IMR-90 (cell line): Measurements from ENCODE around the gene TTC7B. TPM values are rescaled to one million over a fixed set of nuclear protein-coding genes. Genes with fewer than 3 reads are reported as not detected.

Experiments
- ATAC-seq: fragments of 200-7000 bp; cut with Tn5 transposase; 2 replicates; pipeline ENCODE4 v1.9.1; 2020; ENCODE audit warnings: low read depth, mild to moderate bottlenecking, moderate library complexity
- BruUV-seq: library from RNA; stranded (reverse); fragments of 400-500 nt; replicated peaks from 2 replicates; lab custom pipeline; 2021; lab: Mats Ljungman, UMichigan
- CTCF ChIA-PET: fragments of 300-600 bp; formaldehyde crosslinking; extraction: SDS; loops from one replicate; lab custom pipeline; 2021; ENCODE audit warnings: antibody characterized with exemption; lab: Yijun Ruan, JAX
- POLR2A ChIA-PET: fragments of 300-600 bp; sonication (Branson Sonifier 250); formaldehyde crosslinking; loops from one replicate; lab custom pipeline; 2022; ENCODE audit warnings: antibody characterized with exemption; ENCODE audit not compliant: unreplicated experiment; lab: Charles Lee
- DNase-seq: peaks from one replicate; pipeline ENCODE4 v3.0.0; 2013
- H2AFZ ChIP-seq: replicated peaks from 2 replicates; pipeline ENCODE3; 2013; ENCODE audit warnings: low read length, mild to moderate bottlenecking; ENCODE audit not compliant: poor library complexity
- H2AK5ac ChIP-seq: 2 replicates; pipeline ENCODE4 v1.6.1; 2013; ENCODE audit warnings: low read depth, low read length, inconsistent platforms
- H2AK9ac ChIP-seq: replicated peaks from 2 replicates; pipeline ENCODE3; 2013; ENCODE audit warnings: mild to moderate bottlenecking, low read depth, low read length, moderate library complexity; ENCODE audit not compliant: poor library complexity
- H2BK120ac ChIP-seq: 2 replicates; pipeline ENCODE4 v1.6.1; 2013; ENCODE audit warnings: low read depth, low read length, inconsistent platforms
- H2BK15ac ChIP-seq: 3 replicates; pipeline ENCODE4 v1.6.1; 2013; ENCODE audit warnings: low read depth, low read length, inconsistent platforms
- H2BK20ac ChIP-seq: 2 replicates; pipeline ENCODE4 v1.6.1; 2013; ENCODE audit warnings: low read depth, mild to moderate bottlenecking, inconsistent platforms, low read length, moderate library complexity
- H2BK5ac ChIP-seq: 2 replicates; pipeline ENCODE4 v1.6.1; 2013; ENCODE audit warnings: mild to moderate bottlenecking, low read depth, low read length, inconsistent platforms; ENCODE audit not compliant: poor library complexity, severe bottlenecking
- H3K14ac ChIP-seq: replicated peaks from 2 replicates; pipeline ENCODE4 v1.6.1; 2013; ENCODE audit warnings: low read depth, low read length, inconsistent platforms
- H3K18ac ChIP-seq: 2 replicates; pipeline ENCODE4 v1.6.1; 2013; ENCODE audit warnings: low read depth, low read length, control low read depth
- H3K23ac ChIP-seq: 2 replicates; pipeline ENCODE4 v1.6.1; 2013; ENCODE audit warnings: low read depth, low read length, inconsistent platforms
- H3K27ac ChIP-seq: 2 replicates; pipeline ENCODE4 v1.5.1; 2013; ENCODE audit warnings: mild to moderate bottlenecking, control low read depth, low read length; ENCODE audit not compliant: insufficient read depth
- H3K27me3 ChIP-seq: 2 replicates; pipeline ENCODE4 v1.6.1; 2013; ENCODE audit warnings: low read length; ENCODE audit not compliant: control insufficient read depth, insufficient read depth
- H3K36me3 ChIP-seq: 2 replicates; pipeline ENCODE4 v1.6.1; 2013; ENCODE audit warnings: low read length, mixed read lengths; ENCODE audit not compliant: control insufficient read depth, insufficient read depth
- H3K4ac ChIP-seq: 2 replicates; pipeline ENCODE4 v1.6.1; 2013; ENCODE audit warnings: low read depth, low read length, inconsistent platforms
- H3K4me1 ChIP-seq: 2 replicates; pipeline ENCODE4 v1.6.1; 2013; ENCODE audit warnings: low read length, mixed read lengths; ENCODE audit not compliant: control insufficient read depth, insufficient read depth
- H3K4me2 ChIP-seq: 2 replicates; pipeline ENCODE4 v1.6.1; 2013; ENCODE audit warnings: low read depth, mild to moderate bottlenecking, control low read depth, low read length, moderate library complexity
- H3K4me3 ChIP-seq: 2 replicates; pipeline ENCODE4 v1.5.1; 2013; ENCODE audit warnings: low read depth, mild to moderate bottlenecking, control low read depth, low read length, moderate library complexity; ENCODE audit not compliant: insufficient read depth
- H3K56ac ChIP-seq: 2 replicates; pipeline ENCODE4 v1.6.1; 2013; ENCODE audit warnings: low read length, inconsistent platforms; ENCODE audit not compliant: insufficient read depth; ENCODE audit errors: extremely low read depth
- H3K79me1 ChIP-seq, 2 experiments: 2 replicates each; pipeline ENCODE4 v1.6.1; 2013; ENCODE audit warnings: low read length in 2 of 2, inconsistent platforms in 1 of 2, low read depth in 1 of 2
- H3K9ac ChIP-seq: 2 replicates; pipeline ENCODE4 v1.6.1; 2013; ENCODE audit warnings: low read depth, low read length, control low read depth
- H3K9me1 ChIP-seq: 2 replicates; pipeline ENCODE4 v1.6.1; 2013; ENCODE audit warnings: low read length, inconsistent platforms; ENCODE audit not compliant: insufficient read depth
- H3K9me3 ChIP-seq: 2 replicates; pipeline ENCODE4 v1.6.1; 2013; ENCODE audit warnings: low read length; ENCODE audit not compliant: control insufficient read depth, insufficient read depth
- H4K20me1 ChIP-seq: 2 replicates; pipeline ENCODE4 v1.6.1; 2013; ENCODE audit warnings: low read length, inconsistent platforms; ENCODE audit not compliant: insufficient read depth
- H4K5ac ChIP-seq: 2 replicates; pipeline ENCODE4 v1.6.1; 2013; ENCODE audit warnings: mild to moderate bottlenecking, low read depth, low read length, control low read depth
- H4K8ac ChIP-seq, 2 experiments: 2 replicates each; pipeline ENCODE4 v1.6.1; 2013; ENCODE audit warnings: low read depth in 2 of 2, low read length in 2 of 2, control low read depth in 1 of 2, inconsistent platforms in 1 of 2
- H4K91ac ChIP-seq: 2 replicates; pipeline ENCODE4 v1.6.1; 2013; ENCODE audit warnings: low read depth, low read length, inconsistent platforms; ENCODE audit not compliant: insufficient read depth
- CEBPB ChIP-seq: IDR thresholded peaks from 2 replicates; pipeline ENCODE4 v1.6.1; 2012; ENCODE audit warnings: low read depth, low read length, improper control_type of control experiment
- CHD1 ChIP-seq: IDR thresholded peaks from 2 replicates; pipeline ENCODE4 v1.6.1; 2012; ENCODE audit warnings: low read depth, low read length, improper control_type of control experiment
- CTCF ChIP-seq: conservative IDR thresholded peaks from 2 replicates; pipeline ENCODE4 v1.5.1; 2012; ENCODE audit warnings: mild to moderate bottlenecking, low read depth, low read length, improper control_type of control experiment
- ELK1 ChIP-seq: fragments of 150-350 bp; IDR thresholded peaks from 2 replicates; pipeline ENCODE4 v1.6.1; 2016; ENCODE audit warnings: low read depth, mild to moderate bottlenecking, low read length, moderate library complexity, borderline replicate concordance
- FOS ChIP-seq: fragments of 150-350 bp; IDR thresholded peaks from 2 replicates; pipeline ENCODE4 v1.6.1; 2016; ENCODE audit warnings: low read depth, low read length
- MAFK ChIP-seq: IDR thresholded peaks from 2 replicates; pipeline ENCODE4 v1.6.1; 2012; ENCODE audit warnings: low read depth, low read length, improper control_type of control experiment
- MAZ ChIP-seq: IDR thresholded peaks from 2 replicates; pipeline ENCODE4 v1.6.1; 2012; ENCODE audit warnings: low read depth, mild to moderate bottlenecking, low read length, improper control_type of control experiment, moderate library complexity, borderline replicate concordance
- MXI1 ChIP-seq: IDR thresholded peaks from 2 replicates; pipeline ENCODE4 v1.6.1; 2012; ENCODE audit warnings: low read depth, mild to moderate bottlenecking, low read length, moderate library complexity, borderline replicate concordance
- NFE2L2 ChIP-seq: fragments of 150-350 bp; IDR thresholded peaks from 2 replicates; pipeline ENCODE4 v1.6.1; 2016; ENCODE audit warnings: low read depth, mild to moderate bottlenecking, low read length
- POLR2A ChIP-seq: IDR thresholded peaks from 2 replicates; pipeline ENCODE4 v1.6.1; 2012; ENCODE audit warnings: mild to moderate bottlenecking, low read depth, low read length
- RFX5 ChIP-seq: IDR thresholded peaks from 2 replicates; pipeline ENCODE4 v1.8.0; 2012; ENCODE audit warnings: low read depth, mild to moderate bottlenecking, low read length, moderate library complexity
- SMC3 ChIP-seq: fragments of 150-350 bp; IDR thresholded peaks from 2 replicates; pipeline ENCODE4 v1.6.1; 2016; ENCODE audit warnings: low read depth, mild to moderate bottlenecking, antibody characterized with exemption, low read length, moderate library complexity
- whole genome bisulfite sequencing, 2 experiments: methylation state at CpG; one replicate each; pipeline versions ENCODE4 v1.1.5 to v1.1.7; 2013; ENCODE audit warnings: missing lambda C conversion rate in 2 of 2; ENCODE audit not compliant: insufficient read length in 1 of 2; ENCODE audit errors: extremely low coverage in 2 of 2; 5-methylcytosine and 5-hydroxymethylcytosine counted together
- dilution Hi-C: fragments of 300-500 bp; cut with HindIII; formaldehyde crosslinking; loops from one replicate; pipeline ENCODE4 v1.14.3; 2018; ENCODE audit warnings: low sequenced_read_pairs; ENCODE audit not compliant: unreplicated experiment
- in situ Hi-C: fragments of 300-500 bp; cut with MboI; formaldehyde crosslinking; loops from 3 replicates; pipeline ENCODE4 v1.14.3; 2019; ENCODE audit warnings: low sequenced_read_pairs, inconsistent platforms, mixed read lengths
- intact Hi-C: fragments of 100-400 bp; cut with micrococcal nuclease; formaldehyde crosslinking; loops from 2 replicates; pipeline ENCODE4 v1.10.0; 2022
- polyA plus RNA-seq, 3 experiments: library from polyadenylated mRNA; depleted of rRNA; stranded (reverse); fragments of >200 nt; gene quantifications; 2 replicates each; pipeline ENCODE4 v1.2.3, GENCODE V29; 2012; ENCODE audit warnings: low replicate concordance in 1 of 3
- total RNA-seq: library from RNA; depleted of rRNA; stranded (reverse); fragments of >200 nt; gene quantifications from 2 replicates; pipeline ENCODE4 v1.2.3, GENCODE V29; 2012

TTC7B gene
- total and polyA plus RNA-seq, 2 of the 4 experiments (the other 2 are of a cell fraction) = 18.1 to 35.3 TPM

- H3K23ac ChIP-seq = no peak overlapping the region
- H3K4me3 ChIP-seq = no peak overlapping the region
- H2AK5ac ChIP-seq = no peak overlapping the region
- H2AFZ ChIP-seq = no peak overlapping the region
- no CpG with 5 or more reads among the region's 7 CpGs for WGBS, 2 experiments
- no peak overlapping the region for H4K91ac ChIP-seq
- no peaks in the 10 kb centered on the region; the same call in 1 of the 2 replicates for H3K4me1 ChIP-seq
- ATAC-seq = no peak
- no peak overlapping the region for H4K8ac ChIP-seq
- no peak overlapping the region for H2BK5ac ChIP-seq
- DNase-seq = no peak
- H3K9me1 ChIP-seq = no peaks in the 10 kb centered on the region
- TF ChIP-seq CTCF (no peak), POLR2A (no peak), ELK1 (no peak), CEBPB (no peak), CHD1 (no peak), FOS (no peak), SMC3 (no peak), MXI1 (no peak), NFE2L2 (no peak), RFX5 (no peak), MAFK (no peak), MAZ (no peak)
- intact Hi-C loops (no loop called here), dilution Hi-C loops (no loop called here), in situ Hi-C loops (no loop called here)
- H4K5ac ChIP-seq = no peak overlapping the region
- no peak overlapping the region for H3K4me2 ChIP-seq
- H2BK15ac ChIP-seq = no peak overlapping the region
- H3K4ac ChIP-seq = no peak overlapping the region
- no peak overlapping the region for H2BK120ac ChIP-seq
- H3K9me3 ChIP-seq = no peaks in the 10 kb centered on the region
- H4K20me1 ChIP-seq = no peaks in the 10 kb centered on the region
- H3K18ac ChIP-seq = no peak overlapping the region
- no peak overlapping the region for H3K9ac ChIP-seq
- H3K27ac ChIP-seq = no peak overlapping the region
- peaks cover 6% of the 10 kb centered on the region; the same call in 1 of the 2 replicates for H3K36me3 ChIP-seq
- no peak overlapping the region for H3K56ac ChIP-seq
- ChIA-PET POLR2A (no interaction called here), CTCF (no interaction called here)
- BruUV-seq = no TSS peak
- no peaks in the 10 kb centered on the region for H3K27me3 ChIP-seq
- H2AK9ac ChIP-seq = no peak overlapping the region
- no peak overlapping the region for H2BK20ac ChIP-seq
- H3K14ac ChIP-seq = no peak overlapping the region
- no peaks in the 10 kb centered on the region for H3K79me1 ChIP-seq
These were observed 204.7 kb downstream of the TTC7B start for GRCh38 chr14:90611501-90611900.
